K562 (cell line): ENCODE results near the gene SERAC1.

Source experiments
- E2F3 ChIP-seq: fragments of 250-450 bp; sonication (Bioruptor Pico); IDR thresholded peaks from 2 replicates; pipeline ENCODE4 v1.4.0; 2020; ENCODE audit warnings: mild to moderate bottlenecking
- ELF4 ChIP-seq: fragments of 450-650 bp; formaldehyde crosslinking; IDR thresholded peaks from 2 replicates; pipeline ENCODE4 v1.4.0; 2022; ENCODE audit warnings: missing genetic modification characterization
- JUND ChIP-seq, 2 experiments: IDR thresholded peaks; 2 replicates in 1 of 2; 3 replicates in 1 of 2; pipeline ENCODE4 v1.6.1; 2011; ENCODE audit warnings: borderline replicate concordance in 2 of 2, low read depth in 2 of 2, low read length in 2 of 2, improper control_type of control experiment in 1 of 2, missing biosample characterization in 1 of 2, missing genetic modification characterization in 1 of 2, missing genetic modification reagents in 1 of 2
- SPI1 ChIP-seq: IDR thresholded peaks from 2 replicates; pipeline ENCODE4 v1.6.1; 2011; ENCODE audit warnings: low read depth, low read length, control low read depth, borderline replicate concordance
- TCF7L2 ChIP-seq: fragments of 150-350 bp; IDR thresholded peaks from 2 replicates; pipeline ENCODE4 v1.6.1; 2016; ENCODE audit warnings: low read depth, mild to moderate bottlenecking, low read length, moderate library complexity
- TF ChIP-seq, protein P1 (sequence below): fragments of 450-650 bp; IDR thresholded peaks from 2 replicates; pipeline ENCODE4 v1.6.1; 2016; ENCODE audit warnings: missing biosample characterization, missing genetic modification characterization
- TF ChIP-seq, protein P2 (sequence below): sonication (generic); formaldehyde crosslinking; IDR thresholded peaks from 2 replicates; pipeline ENCODE4 v1.9.0; 2022; ENCODE audit warnings: mild to moderate bottlenecking, missing genetic modification reagents
- TF ChIP-seq, protein P3 (sequence below), 3 experiments: IDR thresholded peaks in 2 of 3; conservative IDR thresholded peaks in 1 of 3; 2 replicates each; pipeline ENCODE4 v1.5.1; 2011 to 2012; ENCODE audit warnings: low read length in 3 of 3, mild to moderate bottlenecking in 3 of 3, control low read depth in 2 of 3, improper control_type of control experiment in 1 of 3, inconsistent platforms in 1 of 3, low read depth in 1 of 3, mixed read lengths in 1 of 3, moderate library complexity in 1 of 3; ENCODE audit not compliant: insufficient read depth in 2 of 3

DNA sequence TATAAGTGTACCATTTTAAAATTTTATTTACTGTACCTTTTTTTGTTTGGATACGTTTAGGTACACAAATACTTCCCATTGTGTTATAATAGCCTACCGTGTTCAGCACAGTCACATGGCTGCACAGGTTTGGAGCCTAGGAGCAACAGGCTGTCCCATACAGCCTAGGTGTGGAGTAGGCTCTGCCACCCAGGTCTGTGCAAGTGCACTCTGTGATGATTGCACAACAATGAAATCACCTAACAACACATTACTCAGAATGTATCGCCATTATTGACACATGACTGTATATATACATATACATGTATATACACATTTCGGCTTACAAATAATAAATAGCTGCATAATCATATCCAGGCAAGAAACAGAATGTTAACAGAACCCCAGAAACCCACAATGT, 15.4 kb downstream of the SERAC1 start:
- TF ChIP-seq TCF7L2 (no peak), JUND (IDR thresholded peaks at IDR 0.05; ENCODE audit: borderline replicate concordance, low read depth, low read length) (no peak), JUND (tag; IDR thresholded peaks at IDR 0.05; ENCODE audit: borderline replicate concordance, low read depth, low read length) (no peak), ELF4 (CRISPR knock-in tag) (no peak), E2F3 (no peak), SPI1 (no peak)
- TF ChIP-seq, protein P1, sequence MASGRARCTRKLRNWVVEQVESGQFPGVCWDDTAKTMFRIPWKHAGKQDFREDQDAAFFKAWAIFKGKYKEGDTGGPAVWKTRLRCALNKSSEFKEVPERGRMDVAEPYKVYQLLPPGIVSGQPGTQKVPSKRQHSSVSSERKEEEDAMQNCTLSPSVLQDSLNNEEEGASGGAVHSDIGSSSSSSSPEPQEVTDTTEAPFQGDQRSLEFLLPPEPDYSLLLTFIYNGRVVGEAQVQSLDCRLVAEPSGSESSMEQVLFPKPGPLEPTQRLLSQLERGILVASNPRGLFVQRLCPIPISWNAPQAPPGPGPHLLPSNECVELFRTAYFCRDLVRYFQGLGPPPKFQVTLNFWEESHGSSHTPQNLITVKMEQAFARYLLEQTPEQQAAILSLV (tag) = no peak
- TF ChIP-seq, protein P2, sequence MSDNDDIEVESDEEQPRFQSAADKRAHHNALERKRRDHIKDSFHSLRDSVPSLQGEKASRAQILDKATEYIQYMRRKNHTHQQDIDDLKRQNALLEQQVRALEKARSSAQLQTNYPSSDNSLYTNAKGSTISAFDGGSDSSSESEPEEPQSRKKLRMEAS (CRISPR knock-in tag) = no peak
- TF ChIP-seq, protein P3, sequence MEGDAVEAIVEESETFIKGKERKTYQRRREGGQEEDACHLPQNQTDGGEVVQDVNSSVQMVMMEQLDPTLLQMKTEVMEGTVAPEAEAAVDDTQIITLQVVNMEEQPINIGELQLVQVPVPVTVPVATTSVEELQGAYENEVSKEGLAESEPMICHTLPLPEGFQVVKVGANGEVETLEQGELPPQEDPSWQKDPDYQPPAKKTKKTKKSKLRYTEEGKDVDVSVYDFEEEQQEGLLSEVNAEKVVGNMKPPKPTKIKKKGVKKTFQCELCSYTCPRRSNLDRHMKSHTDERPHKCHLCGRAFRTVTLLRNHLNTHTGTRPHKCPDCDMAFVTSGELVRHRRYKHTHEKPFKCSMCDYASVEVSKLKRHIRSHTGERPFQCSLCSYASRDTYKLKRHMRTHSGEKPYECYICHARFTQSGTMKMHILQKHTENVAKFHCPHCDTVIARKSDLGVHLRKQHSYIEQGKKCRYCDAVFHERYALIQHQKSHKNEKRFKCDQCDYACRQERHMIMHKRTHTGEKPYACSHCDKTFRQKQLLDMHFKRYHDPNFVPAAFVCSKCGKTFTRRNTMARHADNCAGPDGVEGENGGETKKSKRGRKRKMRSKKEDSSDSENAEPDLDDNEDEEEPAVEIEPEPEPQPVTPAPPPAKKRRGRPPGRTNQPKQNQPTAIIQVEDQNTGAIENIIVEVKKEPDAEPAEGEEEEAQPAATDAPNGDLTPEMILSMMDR (IDR thresholded peaks at IDR 0.05 in 2 of 3, conservative IDR thresholded peaks at IDR 0.05 in 1 of 3; ENCODE audit: insufficient read depth in 2 of 3, low read depth in 1 of 3, low read length in 3 of 3) = no peak
